Skin of body (tissue), 2 donors: ENCODE results near the gene TRH. TPM values are rescaled to one million over a fixed set of nuclear protein-coding genes. Genes with fewer than 3 reads are reported as not detected.
"Not testable (repeated sequence)": the region's sequence is repeated elsewhere in the genome, so short reads cannot be mapped to it uniquely, and the experiment has no call there.

Experiments used
- DNase-seq: peaks from one replicate; lab custom pipeline; 2025; lab: John Stamatoyannopoulos, UW
- total RNA-seq: library from RNA; depleted of rRNA; stranded (reverse); fragments of >200 nt; gene quantifications from one replicate; pipeline ENCODE4 v1.2.3, GENCODE V29; 2014

The TRH gene
- total RNA-seq, 1 donor from 2014 or later = not detected

GRCh38 chr3:129965937-129966336, 8.6 kb upstream of the TRH start:
- DNase-seq = no peak

GRCh38 chr3:129966876-129967275, 7.6 kb upstream of the TRH start:
- no peak for DNase-seq

GRCh38 chr3:129967761-129968160, 6.8 kb upstream of the TRH start:
- no peak for DNase-seq

GRCh38 chr3:129971351-129972052, 3.0 kb upstream of the TRH start:
- no peak for DNase-seq

GRCh38 chr3:129972301-129972700, 2.2 kb upstream of the TRH start:
- DNase-seq = no peak

- no peak for DNase-seq
Measured at GRCh38 chr3:129973853-129974563, 512 bp upstream of the TRH start.

GRCh38 chr3:129974833-129975704, 549 bp downstream of the TRH start:
- DNase-seq = no peak

- DNase-seq = no peak
Measured at GRCh38 chr3:129975705-129976048, 1.2 kb downstream of the TRH start.

- no peak for DNase-seq
Measured at GRCh38 chr3:129976286-129976685, 1.8 kb downstream of the TRH start.

- no peak for DNase-seq
Measured at GRCh38 chr3:129978123-129978522, 3.6 kb downstream of the TRH start.

GRCh38 chr3:129979905-129980304, 5.4 kb downstream of the TRH start:
- no peak for DNase-seq

GRCh38 chr3:129983561-129983960, 9.0 kb downstream of the TRH start:
- DNase-seq = no peak

- DNase-seq = no peak
Measured at GRCh38 chr3:129984125-129984524, 9.6 kb downstream of the TRH start.

GRCh38 chr3:129985113-129985512, 10.6 kb downstream of the TRH start:
- DNase-seq = no peak

GRCh38 chr3:129988429-129988828, 13.9 kb downstream of the TRH start:
- no peak for DNase-seq

- no peak for DNase-seq
Measured at GRCh38 chr3:129989414-129989813, 14.9 kb downstream of the TRH start.

GRCh38 chr3:129992781-129993180, 18.3 kb downstream of the TRH start:
- DNase-seq = no peak

- DNase-seq = no peak
Measured at GRCh38 chr3:129994883-129995559, 20.5 kb downstream of the TRH start.

GRCh38 chr3:129996073-129996472, 21.6 kb downstream of the TRH start:
- no peak for DNase-seq

GRCh38 chr3:129999176-129999575, 24.7 kb downstream of the TRH start:
- not testable (repeated sequence) for DNase-seq
